Measurements from ENCODE around the gene SOX1.

DNA sequence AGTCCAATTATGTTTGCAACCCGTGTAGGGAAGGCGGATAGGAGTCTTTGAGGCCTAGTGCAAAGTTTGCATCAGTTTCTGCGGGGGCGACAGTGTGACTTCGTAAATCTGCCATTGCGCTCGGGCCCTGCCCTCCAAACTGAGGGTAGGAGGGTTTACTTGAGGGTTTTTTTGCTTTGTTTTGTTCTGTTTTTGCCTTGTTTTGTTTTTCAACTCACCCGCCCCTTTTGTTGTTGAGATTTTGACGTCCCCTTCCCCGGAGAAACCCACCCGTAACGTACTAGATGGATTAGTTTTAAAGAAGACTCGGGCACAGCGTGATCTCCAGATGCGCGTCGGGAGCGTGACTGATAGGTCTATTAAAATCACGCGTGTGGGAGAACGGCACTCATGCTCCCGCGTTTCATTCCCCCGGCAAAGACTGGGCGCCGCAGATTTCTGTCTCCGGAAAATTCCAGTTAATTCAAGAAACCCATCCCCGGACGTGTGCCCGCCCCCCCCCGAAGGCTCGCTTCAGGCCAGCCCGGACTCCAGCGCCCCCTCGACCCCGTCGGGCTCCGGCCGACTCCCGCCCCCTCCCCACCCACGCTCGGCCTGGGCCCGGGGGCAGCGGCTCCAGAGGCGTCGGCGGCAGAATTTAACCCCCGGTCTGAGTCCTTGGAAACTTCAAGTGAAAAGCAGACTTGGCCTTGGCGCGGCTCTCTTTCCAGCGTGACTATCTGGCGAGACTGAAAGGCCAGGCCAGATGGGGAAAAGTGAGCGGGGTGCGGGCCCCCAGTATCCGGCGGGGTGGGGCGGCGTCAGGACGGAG, 5.0 kb downstream of the SOX1 start:
- TF ChIP-seq, protein P1, sequence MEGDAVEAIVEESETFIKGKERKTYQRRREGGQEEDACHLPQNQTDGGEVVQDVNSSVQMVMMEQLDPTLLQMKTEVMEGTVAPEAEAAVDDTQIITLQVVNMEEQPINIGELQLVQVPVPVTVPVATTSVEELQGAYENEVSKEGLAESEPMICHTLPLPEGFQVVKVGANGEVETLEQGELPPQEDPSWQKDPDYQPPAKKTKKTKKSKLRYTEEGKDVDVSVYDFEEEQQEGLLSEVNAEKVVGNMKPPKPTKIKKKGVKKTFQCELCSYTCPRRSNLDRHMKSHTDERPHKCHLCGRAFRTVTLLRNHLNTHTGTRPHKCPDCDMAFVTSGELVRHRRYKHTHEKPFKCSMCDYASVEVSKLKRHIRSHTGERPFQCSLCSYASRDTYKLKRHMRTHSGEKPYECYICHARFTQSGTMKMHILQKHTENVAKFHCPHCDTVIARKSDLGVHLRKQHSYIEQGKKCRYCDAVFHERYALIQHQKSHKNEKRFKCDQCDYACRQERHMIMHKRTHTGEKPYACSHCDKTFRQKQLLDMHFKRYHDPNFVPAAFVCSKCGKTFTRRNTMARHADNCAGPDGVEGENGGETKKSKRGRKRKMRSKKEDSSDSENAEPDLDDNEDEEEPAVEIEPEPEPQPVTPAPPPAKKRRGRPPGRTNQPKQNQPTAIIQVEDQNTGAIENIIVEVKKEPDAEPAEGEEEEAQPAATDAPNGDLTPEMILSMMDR (conservative IDR thresholded peaks at IDR 0.05; ENCODE audit: low read length), result no peak
- TF ChIP-seq EZH2phosphoT487 (IDR thresholded peaks at IDR 0.05; ENCODE audit: borderline replicate concordance, low read depth, low read length), result no peak

Measured in OCI-LY7 (cell line).